Gastroesophageal sphincter (tissue), 3 donors: ENCODE measurements around the gene ABCC6.
"Not testable (repeated sequence)": the region's sequence is repeated elsewhere in the genome, so short reads cannot be mapped to it uniquely, and the experiment has no call there.

Source experiments
- EP300 ChIP-seq: sonication (generic); formaldehyde crosslinking; IDR thresholded peaks from one replicate; pipeline ENCODE4 v1.6.1; 2017; ENCODE audit warnings: antibody characterized with exemption, mild to moderate bottlenecking
- POLR2A ChIP-seq, 2 donors: fragments of 450-650 bp; IDR thresholded peaks; one replicate each; pipeline ENCODE4 v1.6.1; 2017; ENCODE audit warnings: antibody characterized with exemption in 2 of 2, mild to moderate bottlenecking in 2 of 2, moderate library complexity in 1 of 2
- POLR2AphosphoS5 ChIP-seq: sonication (generic); formaldehyde crosslinking; IDR thresholded peaks from one replicate; pipeline ENCODE4 v1.6.1; 2017; ENCODE audit warnings: antibody characterized with exemption
- TF ChIP-seq, protein P1 (sequence below), 4 experiments: fragments of 200-600 bp in 2 of 4; fragments of 450-650 bp in 2 of 4; sonication (generic) in 1 of 4; IDR thresholded peaks; one replicate each; pipeline ENCODE4 v1.5.1; 2017 to 2019; ENCODE audit warnings: antibody characterized with exemption in 4 of 4, mild to moderate bottlenecking in 2 of 4, moderate library complexity in 2 of 4

DNA sequence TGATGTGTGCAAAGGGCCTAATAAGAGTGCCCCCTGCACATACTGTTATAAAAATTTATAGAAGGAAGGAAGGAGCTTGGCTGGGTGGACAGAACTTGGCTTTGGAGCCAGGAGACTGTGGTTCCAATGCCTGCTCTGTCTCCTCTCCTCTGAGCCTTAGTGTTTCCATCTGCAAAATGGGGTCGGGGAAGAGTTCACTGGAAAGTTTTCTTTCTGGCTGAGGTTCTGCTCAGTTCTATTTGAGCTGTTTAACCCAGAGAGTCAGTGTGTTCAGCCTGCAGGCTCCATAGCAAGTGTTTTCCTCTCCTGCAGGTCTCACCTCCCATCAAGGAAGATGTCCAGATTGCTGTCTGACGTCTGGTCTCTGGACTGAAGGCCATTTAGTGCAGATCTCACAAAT, 17.4 kb downstream of the ABCC6 start:
- not testable (repeated sequence) for TF ChIP-seq EP300; POLR2AphosphoS5; POLR2A (IDR thresholded peaks at IDR 0.05)
- TF ChIP-seq, protein P1, sequence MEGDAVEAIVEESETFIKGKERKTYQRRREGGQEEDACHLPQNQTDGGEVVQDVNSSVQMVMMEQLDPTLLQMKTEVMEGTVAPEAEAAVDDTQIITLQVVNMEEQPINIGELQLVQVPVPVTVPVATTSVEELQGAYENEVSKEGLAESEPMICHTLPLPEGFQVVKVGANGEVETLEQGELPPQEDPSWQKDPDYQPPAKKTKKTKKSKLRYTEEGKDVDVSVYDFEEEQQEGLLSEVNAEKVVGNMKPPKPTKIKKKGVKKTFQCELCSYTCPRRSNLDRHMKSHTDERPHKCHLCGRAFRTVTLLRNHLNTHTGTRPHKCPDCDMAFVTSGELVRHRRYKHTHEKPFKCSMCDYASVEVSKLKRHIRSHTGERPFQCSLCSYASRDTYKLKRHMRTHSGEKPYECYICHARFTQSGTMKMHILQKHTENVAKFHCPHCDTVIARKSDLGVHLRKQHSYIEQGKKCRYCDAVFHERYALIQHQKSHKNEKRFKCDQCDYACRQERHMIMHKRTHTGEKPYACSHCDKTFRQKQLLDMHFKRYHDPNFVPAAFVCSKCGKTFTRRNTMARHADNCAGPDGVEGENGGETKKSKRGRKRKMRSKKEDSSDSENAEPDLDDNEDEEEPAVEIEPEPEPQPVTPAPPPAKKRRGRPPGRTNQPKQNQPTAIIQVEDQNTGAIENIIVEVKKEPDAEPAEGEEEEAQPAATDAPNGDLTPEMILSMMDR (IDR thresholded peaks at IDR 0.05) = not testable (repeated sequence)
